ENCODE measurements around the gene CLTCL1. TPM values are rescaled to one million over a fixed set of nuclear protein-coding genes. Genes with fewer than 3 reads are reported as not detected.

Gene CLTCL1
- total and polyA plus RNA-seq, 9 of the 15 experiments (the other 6 are each of a cell fraction or from before 2014, with no cell fraction given) = 1.1 to 11.7 (median 5.0) TPM

GRCh38 chr22:19330205-19330604, 38.7 kb upstream of the CLTCL1 start (continued):
- TF ChIP-seq ZNF609 (CRISPR knock-in tag; IDR thresholded peaks at IDR 0.05; ENCODE audit: borderline replicate concordance) (0 out of 2 replicates have a peak, but pooled peaks have one; percentile 60), E2F5 (CRISPR knock-in tag; IDR thresholded peaks at IDR 0.05) (0 out of 2 replicates have a peak, but pooled peaks have one; percentile 71), POLR2AphosphoS5 (IDR thresholded peaks at IDR 0.05; ENCODE audit: control insufficient read depth, insufficient read depth, low read depth, low read length) (0 out of 2 replicates have a peak, but pooled peaks have one; percentile 21)

GRCh38 chr22:19329454-19329853, 37.9 kb upstream of the CLTCL1 start:
- ATAC-seq (peak; percentile 19; the same call in 1 of the 3 replicates), DNase-seq (ENCODE audit: extremely low read depth in 1 of 4, low spot score in 3 of 4) (peak in 1 of 4 experiments; percentile 33), FAIRE-seq (no peak)
- Histone ChIP-seq H3K27ac (ENCODE audit: extremely low read depth, low read depth, low read length) (no peak overlapping the region), H4K20me1 (replicated peaks; ENCODE audit: control insufficient read depth, insufficient read depth, low read length) (no peaks in the 10 kb centered on the region), H3K9me3 (replicated peaks; ENCODE audit: control insufficient read depth, insufficient read depth, low read depth, low read length) (peaks cover 4% of the 10 kb centered on the region; the same call in 1 of the 2 replicates), H3K79me2 (ENCODE audit: control insufficient read depth, insufficient read depth, low read length) (no peaks in the 10 kb centered on the region), H2AFZ (ENCODE audit: low read depth, low read length) (no peak overlapping the region), H3K9me1 (ENCODE audit: control insufficient read depth, insufficient read depth, low read length) (no peaks in the 10 kb centered on the region), H3K4me1 (replicated peaks in 1 of 2; ENCODE audit: control insufficient read depth in 2 of 2, insufficient read depth in 2 of 2, low read length in 2 of 2) (no peaks in the 10 kb centered on the region), H3K4me3 (no peak overlapping the region), H3K27me3 (ENCODE audit: control insufficient read depth in 2 of 2, insufficient read depth in 2 of 2, low read length in 2 of 2) (no peaks in the 10 kb centered on the region), H3K36me3 (ENCODE audit: control insufficient read depth, insufficient read depth, low read length) (peaks cover 41% of the 10 kb centered on the region), H3K4me2 (ENCODE audit: insufficient read depth, low read length) (no peak overlapping the region), H3K9ac (ENCODE audit: insufficient read depth in 1 of 2, low read depth in 2 of 2, low read length in 2 of 2) (no peak overlapping the region)
- POLR2A ChIA-PET = interaction anchor here (1.1 kb wide), 1 partner anchor 34 kb away, joined by 3 read pairs; no protein-coding TSS in a partner anchor
- BruUV-seq (replicated peaks) = no TSS peak
- intact Hi-C loops (cut with micrococcal nuclease) = no loop called here
- CTCF ChIA-PET (ENCODE audit: low intra/inter-chr PET ratio) = no interaction called here
- in situ Hi-C loops (cut with MboI) = no loop called here
- 95% methylated on average over 3 of the region's 3 CpGs for WGBS (ENCODE audit: insufficient coverage, low coverage, missing lambda C conversion rate)
- TF ChIP-seq DIDO1 (tag; IDR thresholded peaks at IDR 0.05; ENCODE audit: low read depth) = no peak
- peak; percentile 42; the same call in 1 of the 2 replicates for TF ChIP-seq CEBPG (CRISPR knock-in tag; IDR thresholded peaks at IDR 0.05)
- no peak for TF ChIP-seq CEBPG (tag; conservative IDR thresholded peaks at IDR 0.05 in 1 of 2, IDR thresholded peaks at IDR 0.05 in 1 of 2)
- no peak for TF ChIP-seq HDAC3 (IDR thresholded peaks at IDR 0.05; ENCODE audit: borderline replicate concordance, partially characterized antibody)
- 0 out of 2 replicates have a peak, but pooled peaks have one; percentile 6 for TF ChIP-seq ZNF263 (CRISPR knock-in tag; IDR thresholded peaks at IDR 0.05; ENCODE audit: borderline replicate concordance)
- no peak for TF ChIP-seq CREM (IDR thresholded peaks at IDR 0.05; ENCODE audit: low read depth)
- TF ChIP-seq CREB1 (IDR thresholded peaks at IDR 0.05) = no peak
- TF ChIP-seq CREB1 (CRISPR knock-in tag; IDR thresholded peaks at IDR 0.05) = peak; percentile 32; the same call in 1 of the 2 replicates
- no peak for TF ChIP-seq TEAD4 (IDR thresholded peaks at IDR 0.05; ENCODE audit: low read length)
- peak; percentile 86 for TF ChIP-seq TEAD4 (CRISPR knock-in tag; IDR thresholded peaks at IDR 0.05; ENCODE audit: borderline replicate concordance)
- peak; percentile 58; the same call in 1 of the 2 replicates for TF ChIP-seq SUPT5H (IDR thresholded peaks at IDR 0.05)
- TF ChIP-seq SNAPC5 (CRISPR knock-in tag; IDR thresholded peaks at IDR 0.05) = no peak
- 0 out of 2 replicates have a peak, but pooled peaks have one; percentile 10 for TF ChIP-seq FOXA1 (IDR thresholded peaks at IDR 0.05; ENCODE audit: borderline replicate concordance)
